HepG2 (cell line): ENCODE data around the gene DQX1. TPM values are rescaled to one million over a fixed set of nuclear protein-coding genes. Genes with fewer than 3 reads are reported as not detected.
A peak's percentile ranks its signal among the peaks of the same experiment; 100 is the strongest.

Source experiments
- ATAC-seq: fragments of 200-7000 bp; cut with Tn5 transposase; 3 replicates; pipeline ENCODE4 v1.9.1; 2020; ENCODE audit warnings: mild to moderate bottlenecking, moderate library complexity
- BruUV-seq: library from RNA; stranded (reverse); fragments of 400-500 nt; replicated peaks from 2 replicates; lab custom pipeline; 2021; lab: Mats Ljungman, UMichigan
- CTCF ChIA-PET: fragments of 300-600 bp; formaldehyde crosslinking; extraction: SDS; loops from one replicate; lab custom pipeline; 2021; ENCODE audit warnings: low total read pairs, inconsistent platforms, low intra/inter-chr PET ratio; lab: Yijun Ruan, JAX
- POLR2A ChIA-PET: fragments of 350-600 bp; sonication (Branson Sonifier 250); formaldehyde crosslinking; loops from one replicate; lab custom pipeline; 2020; ENCODE audit warnings: antibody characterized with exemption, inconsistent platforms; lab: Yijun Ruan, JAX
- DNase-seq: peaks from one replicate; pipeline ENCODE4 v3.0.0-alpha.2; 2015; ENCODE audit warnings: low spot score
- FAIRE-seq: peaks from 3 replicates; lab custom pipeline; 2011; peaks lifted over from hg19 to GRCh38; lab: Jason Lieb, UNC
- H2AFZ ChIP-seq: one replicate; pipeline ENCODE4 v1.6.1; 2011; ENCODE audit warnings: low read length, inconsistent platforms
- H3K27ac ChIP-seq: fragments of 300-600 bp; 3 replicates; pipeline ENCODE4 v1.8.0; 2011; ENCODE audit warnings: mixed run types, mild to moderate bottlenecking, mixed read lengths, low read length, inconsistent platforms; ENCODE audit not compliant: insufficient read depth; ENCODE audit errors: extremely low read length
- H3K27me3 ChIP-seq, 2 experiments: fragments of 200-600 bp in 1 of 2; 2 replicates in 1 of 2; 3 replicates in 1 of 2; pipeline versions ENCODE4 v1.6.0 to v1.8.0; 2011; ENCODE audit warnings: low read length in 2 of 2, mild to moderate bottlenecking in 2 of 2, moderate library complexity in 2 of 2, inconsistent platforms in 1 of 2; ENCODE audit not compliant: insufficient read depth in 2 of 2, control insufficient read depth in 1 of 2
- H3K36me3 ChIP-seq, 2 experiments: fragments of 200-600 bp in 1 of 2; replicated peaks in 1 of 2; 2 replicates in 1 of 2; 3 replicates in 1 of 2; pipeline versions ENCODE4 v1.5.1 to v1.8.0; 2011; ENCODE audit warnings: low read length in 2 of 2, inconsistent platforms in 1 of 2; ENCODE audit not compliant: insufficient read depth in 2 of 2, control insufficient read depth in 1 of 2
- H3K4me1 ChIP-seq: 2 replicates; pipeline ENCODE4 v1.5.1; 2012; ENCODE audit warnings: low read length, inconsistent platforms; ENCODE audit not compliant: insufficient read depth
- H3K4me2 ChIP-seq: 2 replicates; pipeline ENCODE4 v1.6.0; 2011; ENCODE audit warnings: low read depth, low read length, inconsistent platforms
- H3K4me3 ChIP-seq, 3 experiments: fragments of 200-600 bp in 1 of 3; sonication (generic), shearing (Covaris generic) in 1 of 3; replicated peaks in 1 of 3; 2 replicates each; pipeline ENCODE4 v1.5.1; 2011 to 2016; ENCODE audit warnings: low read length in 3 of 3, inconsistent platforms in 2 of 3, low read depth in 2 of 3, mild to moderate bottlenecking in 2 of 3, control low read depth in 1 of 3, mixed read lengths in 1 of 3; ENCODE audit not compliant: insufficient read depth in 1 of 3
- H3K79me2 ChIP-seq: one replicate; pipeline ENCODE4 v1.6.1; 2011; ENCODE audit warnings: low read length, inconsistent platforms; ENCODE audit not compliant: insufficient read depth
- H3K9ac ChIP-seq: 2 replicates; pipeline ENCODE4 v1.6.0; 2011; ENCODE audit warnings: mild to moderate bottlenecking, low read depth, low read length, inconsistent platforms; ENCODE audit not compliant: insufficient read depth
- H3K9me3 ChIP-seq: 2 replicates; pipeline ENCODE4 v1.5.1; 2012; ENCODE audit warnings: mild to moderate bottlenecking, low read length
- H4K20me1 ChIP-seq: 2 replicates; pipeline ENCODE4 v1.6.0; 2011; ENCODE audit warnings: inconsistent platforms, mild to moderate bottlenecking, low read length, moderate library complexity; ENCODE audit not compliant: insufficient read depth
- BORCS8-MEF2B ChIP-seq: sonication (generic); formaldehyde crosslinking; IDR thresholded peaks from 2 replicates; pipeline ENCODE4 v1.8.0; 2022; ENCODE audit warnings: mild to moderate bottlenecking, missing genetic modification reagents
- CEBPB ChIP-seq: IDR thresholded peaks from 2 replicates; pipeline ENCODE4 v1.6.1; 2011; ENCODE audit warnings: low read depth, low read length, improper control_type of control experiment, borderline replicate concordance
- CEBPG ChIP-seq: IDR thresholded peaks from 2 replicates; pipeline ENCODE4 v1.6.1; 2016
- HDAC1 ChIP-seq: sonication (generic); formaldehyde crosslinking; IDR thresholded peaks from 2 replicates; pipeline ENCODE4 v1.5.1; 2020; ENCODE audit warnings: mild to moderate bottlenecking, missing genetic modification reagents
- HNF4G ChIP-seq, 2 experiments: sonication (generic) in 1 of 2; formaldehyde crosslinking in 1 of 2; IDR thresholded peaks; 2 replicates each; pipeline versions ENCODE4 v1.4.0 to v1.6.1; 2011 to 2020; ENCODE audit warnings: borderline replicate concordance in 2 of 2, low read depth in 2 of 2, mild to moderate bottlenecking in 2 of 2, low read length in 1 of 2, missing genetic modification reagents in 1 of 2, moderate library complexity in 1 of 2
- NFIB ChIP-seq: sonication (generic); formaldehyde crosslinking; IDR thresholded peaks from 2 replicates; pipeline ENCODE4 v1.9.0; 2021; ENCODE audit warnings: missing genetic modification reagents, mild to moderate bottlenecking, borderline replicate concordance
- PHF8 ChIP-seq: sonication (generic); formaldehyde crosslinking; IDR thresholded peaks from 2 replicates; pipeline ENCODE4 v1.5.0; 2020; ENCODE audit warnings: missing genetic modification reagents
- ZNF337 ChIP-seq: sonication (generic); formaldehyde crosslinking; IDR thresholded peaks from 2 replicates; pipeline ENCODE4 v1.5.1; 2020; ENCODE audit warnings: missing genetic modification reagents, low read depth, mild to moderate bottlenecking, borderline replicate concordance
- WGBS: methylation state at CpG from one replicate; pipeline ENCODE4 v1.1.6; 2017; ENCODE audit warnings: low lambda C conversion rate; 5-methylcytosine and 5-hydroxymethylcytosine counted together
- in situ Hi-C: cut with HindIII; loops from 2 replicates; pipeline ENCODE4 v1.10.0; 2017; ENCODE audit warnings: low pct_unique_long_range_greater_than_20kb; ENCODE audit not compliant: extremely low pct_ligation_motif_present
- intact Hi-C: fragments of 100-400 bp; cut with micrococcal nuclease; formaldehyde crosslinking; loops from one replicate; pipeline ENCODE4 v1.10.0; 2022; ENCODE audit not compliant: unreplicated experiment
- polyA plus RNA-seq, 8 experiments: library from polyadenylated mRNA; depleted of rRNA in 3 of 8; stranded (reverse) in 7 of 8; unstranded in 1 of 8; fragments of >200 nt; fragmentation: Illumina TruSeq in 4 of 8; extraction: Trizol in 4 of 8; gene quantifications; 2 replicates each; pipeline versions ENCODE4 v1.2.1 to v1.2.3, GENCODE V29; 2011 to 2016; ENCODE audit warnings: low read depth in 4 of 8, missing spikeins in 1 of 8, mixed read lengths in 1 of 8; ENCODE audit not compliant: insufficient read depth in 1 of 8
- total RNA-seq, 5 experiments: library from RNA; depleted of rRNA; stranded (reverse); fragments of >200 nt; fragmentation: Illumina TruSeq; extraction: Trizol; gene quantifications; 2 replicates each; pipeline ENCODE4 v1.2.3, GENCODE V29; 2016; ENCODE audit warnings: low read depth in 1 of 5
- TF ChIP-seq, protein P1 (sequence below): sonication (generic); formaldehyde crosslinking; IDR thresholded peaks from 2 replicates; pipeline ENCODE4 v1.5.1; 2020; ENCODE audit warnings: missing genetic modification reagents, mild to moderate bottlenecking, borderline replicate concordance

The DQX1 gene
- total and polyA plus RNA-seq, 2 of the 13 experiments (the other 11 are each of a cell fraction or from before 2014, with no cell fraction given): 27.6 to 89.8 TPM

DNA sequence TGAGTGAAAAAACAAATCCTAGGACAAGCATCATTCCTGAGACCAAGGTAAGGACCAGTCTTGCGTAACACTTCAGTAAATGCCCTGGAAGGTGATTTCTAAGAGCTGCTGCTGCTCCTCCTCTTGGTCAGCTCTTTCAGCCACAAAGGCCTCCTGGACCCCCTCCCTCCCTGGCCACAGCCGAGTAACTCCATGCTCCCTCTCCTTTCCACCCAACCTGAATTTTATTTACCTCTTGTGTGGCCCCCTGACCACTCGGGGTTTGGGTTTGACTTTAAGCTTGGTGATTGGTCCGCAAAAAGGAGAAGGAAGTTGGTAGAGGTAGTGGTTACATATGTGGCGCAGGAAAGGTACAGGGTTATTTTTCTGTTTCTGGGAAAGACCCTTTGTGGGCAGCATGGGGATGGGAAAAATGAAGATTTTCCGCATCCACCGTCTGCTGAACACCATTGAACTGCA lies 12.9 kb upstream of the DQX1 start:
- Histone ChIP-seq H3K4me2 (no peak overlapping the region), H3K9ac (no peak overlapping the region), H4K20me1 (no peaks in the 10 kb centered on the region), H3K4me3 (no peak overlapping the region), H2AFZ (no peak overlapping the region), H3K27ac (no peak overlapping the region), H3K36me3 (no peaks in the 10 kb centered on the region), H3K9me3 (no peaks in the 10 kb centered on the region), H3K27me3 (peaks cover 4 to 33% of the 10 kb centered on the region in 2 experiments; a peak in 3 of 5 replicates), H3K79me2 (no peaks in the 10 kb centered on the region), H3K4me1 (no peaks in the 10 kb centered on the region)
- POLR2A ChIA-PET: no interaction called here
- FAIRE-seq (no peak), ATAC-seq (no peak), DNase-seq (no peak)
- TF ChIP-seq PHF8 (CRISPR knock-in tag) (no peak), HNF4G (IDR thresholded peaks at IDR 0.05; ENCODE audit: borderline replicate concordance, low read depth, low read length) (no peak), HNF4G (CRISPR knock-in tag; IDR thresholded peaks at IDR 0.05; ENCODE audit: borderline replicate concordance, low read depth) (no peak), HDAC1 (CRISPR knock-in tag) (no peak), ZNF337 (no peak), NFIB (no peak), CEBPG (CRISPR knock-in tag) (peak; percentile 25; the same call in 1 of the 2 replicates), BORCS8-MEF2B (CRISPR knock-in tag) (no peak), CEBPB (peak; percentile 91)
- TF ChIP-seq, protein P1, sequence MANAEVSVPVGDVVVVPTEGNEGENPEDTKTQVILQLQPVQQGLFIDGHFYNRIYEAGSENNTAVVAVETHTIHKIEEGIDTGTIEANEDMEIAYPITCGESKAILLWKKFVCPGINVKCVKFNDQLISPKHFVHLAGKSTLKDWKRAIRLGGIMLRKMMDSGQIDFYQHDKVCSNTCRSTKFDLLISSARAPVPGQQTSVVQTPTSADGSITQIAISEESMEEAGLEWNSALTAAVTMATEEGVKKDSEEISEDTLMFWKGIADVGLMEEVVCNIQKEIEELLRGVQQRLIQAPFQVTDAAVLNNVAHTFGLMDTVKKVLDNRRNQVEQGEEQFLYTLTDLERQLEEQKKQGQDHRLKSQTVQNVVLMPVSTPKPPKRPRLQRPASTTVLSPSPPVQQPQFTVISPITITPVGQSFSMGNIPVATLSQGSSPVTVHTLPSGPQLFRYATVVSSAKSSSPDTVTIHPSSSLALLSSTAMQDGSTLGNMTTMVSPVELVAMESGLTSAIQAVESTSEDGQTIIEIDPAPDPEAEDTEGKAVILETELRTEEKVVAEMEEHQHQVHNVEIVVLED (CRISPR knock-in tag): no peak
- no TSS peak for BruUV-seq
- WGBS: 54% methylated on average over 7 of the region's 7 CpGs
- CTCF ChIA-PET: no interaction called here
- in situ Hi-C loops (no loop called here), intact Hi-C loops (no loop called here)
